IPS-20b (cell line): Measurements from ENCODE around the gene HBE1.
"Not testable (repeated sequence)": the region's sequence is repeated elsewhere in the genome, so short reads cannot be mapped to it uniquely, and the experiment has no call there.

ENCODE experiments used
- H3K27ac ChIP-seq: one replicate; pipeline ENCODE4 v1.5.1; 2013; ENCODE audit warnings: low read length
- H3K27me3 ChIP-seq: 2 replicates; pipeline ENCODE4 v1.6.1; 2013; ENCODE audit warnings: mild to moderate bottlenecking, low read length, inconsistent platforms; ENCODE audit not compliant: insufficient read depth
- H3K36me3 ChIP-seq: 2 replicates; pipeline ENCODE4 v1.6.1; 2013; ENCODE audit warnings: low read depth, mild to moderate bottlenecking, inconsistent platforms, low read length, moderate library complexity; ENCODE audit not compliant: insufficient read depth
- H3K4me1 ChIP-seq: 2 replicates; pipeline ENCODE4 v1.6.1; 2013; ENCODE audit warnings: mild to moderate bottlenecking, control low read depth, inconsistent platforms, low read length, moderate library complexity; ENCODE audit not compliant: insufficient read depth
- H3K4me3 ChIP-seq: 2 replicates; pipeline ENCODE4 v1.5.1; 2013; ENCODE audit warnings: mild to moderate bottlenecking, low read length, inconsistent platforms
- H3K9ac ChIP-seq: 2 replicates; pipeline ENCODE4 v1.6.1; 2013; ENCODE audit warnings: low read depth, mild to moderate bottlenecking, inconsistent platforms, low read length, moderate library complexity
- H3K9me3 ChIP-seq: 2 replicates; pipeline ENCODE4 v1.6.1; 2013; ENCODE audit warnings: mild to moderate bottlenecking, low read depth, low read length, inconsistent platforms; ENCODE audit not compliant: insufficient read depth

Gene HBE1

GRCh38 chr11:5269715-5270147 lies at the start of gene HBE1:
Gene HBE1 (minus strand): TSS chr11:5269945. CDS start chr11:5269890, 55 bp downstream.
- Histone ChIP-seq H3K27ac (no peak within 1 kb of the TSS), H3K4me1 (no peaks in the 10 kb centered on the region), H3K9me3 (no peaks in the 10 kb centered on the region), H3K4me3 (no peak within 1 kb of the TSS), H3K36me3 (no peaks in the 10 kb centered on the region), H3K27me3 (no peaks in the 10 kb centered on the region), H3K9ac (no peak within 1 kb of the TSS)

GRCh38 chr11:5317292-5317691 lies 47.5 kb upstream of the HBE1 start:
- H3K9me3 ChIP-seq, result no peaks in the 10 kb centered on the region
- H3K27me3 ChIP-seq, result no peaks in the 10 kb centered on the region
- no peak overlapping the region for H3K9ac ChIP-seq
- no peaks in the 10 kb centered on the region for H3K36me3 ChIP-seq
- no peak overlapping the region for H3K4me3 ChIP-seq
- H3K4me1 ChIP-seq, result no peaks in the 10 kb centered on the region
- no peak overlapping the region for H3K27ac ChIP-seq

DNA sequence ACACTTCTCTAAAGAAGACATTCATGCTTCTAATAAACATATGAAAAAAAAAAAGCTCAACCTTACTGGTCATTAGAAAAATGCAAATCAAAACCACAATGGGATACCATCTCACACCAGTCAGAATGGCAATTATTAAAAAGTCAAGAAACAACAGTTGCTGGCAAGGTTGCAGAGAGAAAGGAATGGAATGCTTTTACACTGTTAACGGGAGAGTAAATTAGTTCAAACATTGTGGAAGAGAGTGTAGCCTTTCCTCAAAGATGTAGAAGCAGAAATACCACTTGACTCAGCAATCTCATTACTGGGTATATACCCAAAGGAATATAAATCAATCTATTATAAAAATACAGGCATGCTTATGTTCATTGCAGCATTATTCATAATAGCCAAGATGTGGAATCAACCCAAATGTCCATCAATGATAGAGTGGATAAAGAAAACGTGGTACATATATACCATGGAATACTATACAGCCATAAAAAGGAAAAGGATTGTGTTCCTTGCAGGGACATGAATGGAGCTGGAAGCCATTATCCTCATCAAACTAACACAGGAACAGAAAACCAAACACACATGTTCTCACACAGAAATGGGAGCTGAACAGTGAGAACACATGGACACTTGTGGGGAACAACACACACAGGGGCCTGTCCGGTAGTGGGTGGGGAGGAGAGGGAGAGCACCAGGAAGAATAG lies 43.7 kb upstream of the HBE1 start:
- not testable (repeated sequence) for H3K27me3 ChIP-seq, H3K4me3 ChIP-seq, H3K9ac ChIP-seq, H3K36me3 ChIP-seq, H3K4me1 ChIP-seq, H3K9me3 ChIP-seq, H3K27ac ChIP-seq

DNA sequence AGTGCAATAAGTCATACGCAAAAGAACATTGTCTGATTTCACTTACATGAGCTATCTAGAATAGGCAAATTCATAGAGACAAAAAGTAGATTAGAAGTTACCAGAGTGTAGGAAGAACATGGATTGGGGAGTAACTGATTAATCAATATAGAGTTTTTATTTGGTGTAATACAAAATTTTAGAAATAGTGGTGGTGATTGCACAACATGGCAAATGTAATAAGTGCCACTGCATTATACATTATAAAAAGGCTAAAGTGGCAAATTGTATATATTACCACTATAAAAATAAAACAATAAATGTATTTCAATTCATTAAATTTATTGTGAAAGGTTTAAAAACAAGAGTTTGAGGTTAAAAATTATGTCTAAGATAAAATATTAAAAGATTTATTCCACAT lies 40.7 kb upstream of the HBE1 start:
- no peaks in the 10 kb centered on the region for H3K36me3 ChIP-seq
- H3K4me3 ChIP-seq, result no peak overlapping the region
- H3K9ac ChIP-seq, result no peak overlapping the region
- no peaks in the 10 kb centered on the region for H3K9me3 ChIP-seq
- H3K27ac ChIP-seq, result no peak overlapping the region
- no peaks in the 10 kb centered on the region for H3K4me1 ChIP-seq
- no peaks in the 10 kb centered on the region for H3K27me3 ChIP-seq

- no peaks in the 10 kb centered on the region for H3K36me3 ChIP-seq
- H3K27me3 ChIP-seq, result no peaks in the 10 kb centered on the region
- H3K4me3 ChIP-seq, result no peak overlapping the region
- no peaks in the 10 kb centered on the region for H3K9me3 ChIP-seq
- H3K4me1 ChIP-seq, result no peaks in the 10 kb centered on the region
- no peak overlapping the region for H3K9ac ChIP-seq
- no peak overlapping the region for H3K27ac ChIP-seq
Measured at GRCh38 chr11:5307256-5308019, 37.7 kb upstream of the HBE1 start.

DNA sequence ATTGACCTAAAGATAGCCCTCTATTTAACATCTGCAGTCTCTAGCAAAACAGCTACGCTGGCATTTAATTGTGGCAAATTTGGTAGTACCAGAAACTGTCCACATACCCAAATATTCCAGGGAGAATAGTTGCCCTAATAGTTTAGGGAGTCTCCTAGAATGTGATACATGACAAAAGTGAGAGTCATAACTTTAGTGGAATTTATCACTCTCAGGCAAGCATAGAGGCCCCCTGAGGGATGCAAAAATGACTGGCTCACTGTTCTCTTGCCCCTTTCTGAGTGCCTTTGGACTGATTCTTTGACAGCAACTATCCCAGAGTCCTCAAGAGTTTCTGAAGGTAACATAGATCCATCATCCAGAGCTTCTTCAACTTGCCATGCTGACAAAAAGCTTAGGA lies 34.3 kb upstream of the HBE1 start:
- Histone ChIP-seq H3K4me3 (no peak overlapping the region), H3K27ac (no peak overlapping the region), H3K27me3 (no peaks in the 10 kb centered on the region), H3K36me3 (no peaks in the 10 kb centered on the region), H3K4me1 (no peaks in the 10 kb centered on the region), H3K9me3 (no peaks in the 10 kb centered on the region), H3K9ac (no peak overlapping the region)

GRCh38 chr11:5303626-5304025 lies 33.9 kb upstream of the HBE1 start:
- Histone ChIP-seq H3K27me3 (no peaks in the 10 kb centered on the region), H3K4me1 (no peaks in the 10 kb centered on the region), H3K9me3 (no peaks in the 10 kb centered on the region), H3K27ac (no peak overlapping the region), H3K4me3 (no peak overlapping the region), H3K36me3 (no peaks in the 10 kb centered on the region), H3K9ac (no peak overlapping the region)

DNA sequence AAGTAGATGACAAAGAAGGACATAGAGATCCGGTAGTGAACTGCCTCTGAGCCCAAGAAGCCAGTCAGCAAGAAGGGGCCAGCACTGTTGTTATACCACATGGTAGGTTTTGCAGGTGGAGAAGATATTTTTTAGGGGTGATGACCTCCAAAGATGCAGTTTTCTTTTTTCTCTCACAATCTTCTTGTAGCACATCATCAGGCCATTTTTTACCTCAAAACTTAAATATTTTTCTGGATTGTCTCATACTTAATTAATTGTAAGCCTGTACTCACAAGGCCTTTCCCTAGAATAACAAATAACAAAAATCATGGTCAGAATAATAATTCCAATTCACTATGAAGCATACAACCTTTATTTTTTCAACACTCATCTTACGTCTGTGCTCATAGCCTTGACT lies 32.1 kb upstream of the HBE1 start, which contains the start of gene OR51B4:
Gene OR51B4, minus strand, starts transcription at position 101 of the 400 bp plus-strand sequence. Its CDS starts 0 bp downstream, at position 101.
- Histone ChIP-seq H3K4me3 (no peak within 1 kb of the TSS), H3K27ac (no peak within 1 kb of the TSS), H3K36me3 (no peaks in the 10 kb centered on the region), H3K27me3 (no peaks in the 10 kb centered on the region), H3K9me3 (no peaks in the 10 kb centered on the region), H3K4me1 (no peaks in the 10 kb centered on the region), H3K9ac (no peak within 1 kb of the TSS)

GRCh38 chr11:5300251-5300650 lies 30.5 kb upstream of the HBE1 start:
- no peaks in the 10 kb centered on the region for H3K27me3 ChIP-seq
- no peaks in the 10 kb centered on the region for H3K9me3 ChIP-seq
- H3K4me3 ChIP-seq, result no peak overlapping the region
- no peaks in the 10 kb centered on the region for H3K36me3 ChIP-seq
- H3K27ac ChIP-seq, result no peak overlapping the region
- H3K4me1 ChIP-seq, result no peaks in the 10 kb centered on the region
- H3K9ac ChIP-seq, result no peak overlapping the region

GRCh38 chr11:5298451-5298850 lies 28.7 kb upstream of the HBE1 start:
- no peaks in the 10 kb centered on the region for H3K9me3 ChIP-seq
- no peaks in the 10 kb centered on the region for H3K4me1 ChIP-seq
- no peak overlapping the region for H3K9ac ChIP-seq

GRCh38 chr11:5297721-5298323 lies 28.1 kb upstream of the HBE1 start:
- Histone ChIP-seq H3K4me1 (no peaks in the 10 kb centered on the region), H3K27me3 (no peaks in the 10 kb centered on the region), H3K4me3 (no peak overlapping the region), H3K36me3 (no peaks in the 10 kb centered on the region), H3K27ac (no peak overlapping the region), H3K9me3 (no peaks in the 10 kb centered on the region), H3K9ac (no peak overlapping the region)

More at GRCh38 chr11:5298451-5298850, 28.7 kb upstream of the HBE1 start:
- Histone ChIP-seq H3K36me3 (no peaks in the 10 kb centered on the region), H3K4me3 (no peak overlapping the region), H3K27me3 (no peaks in the 10 kb centered on the region), H3K27ac (no peak overlapping the region)
